HG03095 (cell line): Measurements from ENCODE around the gene TNFAIP3.

ENCODE experiments used
- ATAC-seq: cut with Tn5 transposase; IDR thresholded peaks from one replicate; pipeline ENCODE4 v1.9.1; 2021; ENCODE audit warnings: moderate library complexity; ENCODE audit not compliant: unreplicated experiment

TNFAIP3 gene

DNA sequence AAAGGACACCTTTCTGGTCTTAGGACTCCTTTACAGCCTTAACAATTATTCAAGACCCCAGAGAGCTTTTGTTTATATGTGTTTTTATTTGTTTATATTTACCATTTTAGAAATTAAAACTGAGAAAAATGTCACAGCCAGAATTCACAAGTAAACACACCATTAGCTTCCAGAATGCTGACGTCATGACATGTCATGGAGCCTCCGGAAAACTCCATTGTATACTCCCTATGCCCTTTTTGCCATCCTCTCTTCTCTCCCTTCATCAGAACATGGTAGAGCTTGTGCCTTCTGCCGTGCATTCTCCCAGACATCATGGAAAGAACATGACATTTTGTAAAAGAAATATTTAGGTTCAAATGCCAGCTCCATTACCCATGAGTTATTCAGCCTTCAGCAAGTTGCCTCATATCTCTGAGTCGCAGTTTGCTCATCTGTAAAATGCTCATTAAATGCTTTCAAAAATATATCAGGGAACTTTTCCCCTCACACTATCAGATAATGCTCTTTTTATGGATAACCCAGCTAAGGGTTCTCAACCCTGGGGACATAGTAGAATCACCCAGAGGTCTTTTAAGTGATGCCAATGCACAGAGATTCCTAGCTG is 27.8 kb downstream of the TNFAIP3 start:
- ATAC-seq: no peak

DNA sequence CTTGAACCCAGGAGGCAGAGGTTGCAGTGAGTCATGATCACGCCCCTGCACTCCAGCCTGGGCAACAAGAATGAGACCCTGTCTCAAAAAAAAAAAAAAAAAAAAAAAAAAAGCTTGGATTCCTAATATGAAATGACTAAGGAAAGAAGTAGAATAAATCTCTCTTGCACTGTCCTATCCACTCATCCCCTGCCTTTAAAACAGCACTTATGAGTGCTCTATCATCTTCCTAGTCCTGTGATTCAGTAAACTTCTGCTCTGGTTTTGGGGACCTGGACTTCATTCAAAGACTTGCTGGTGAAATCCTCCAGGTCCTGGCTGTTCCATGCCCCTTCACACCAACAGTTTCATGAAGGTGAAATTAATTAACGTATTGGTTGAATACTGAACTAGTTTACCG is 29.6 kb downstream of the TNFAIP3 start:
- ATAC-seq: no peak

DNA sequence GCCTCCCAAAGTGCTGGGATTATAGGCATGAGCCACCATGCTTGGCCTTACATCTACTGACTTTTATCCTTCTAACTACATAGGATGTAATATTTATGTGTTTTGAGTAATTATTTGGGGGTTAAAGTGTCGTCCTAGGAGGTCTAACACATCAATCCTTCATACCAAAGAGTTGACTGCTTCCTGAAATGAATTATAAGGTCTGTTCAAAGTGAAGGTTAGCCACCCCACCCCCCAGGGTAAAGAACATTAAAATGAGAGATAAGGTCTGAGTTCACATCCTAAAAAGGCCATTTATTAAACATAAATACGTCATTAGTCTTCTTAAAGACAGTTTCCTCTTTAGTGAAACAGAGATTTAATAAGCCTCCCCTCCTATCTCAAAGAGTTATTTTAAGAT is 33.8 kb downstream of the TNFAIP3 start:
- ATAC-seq: no peak

DNA sequence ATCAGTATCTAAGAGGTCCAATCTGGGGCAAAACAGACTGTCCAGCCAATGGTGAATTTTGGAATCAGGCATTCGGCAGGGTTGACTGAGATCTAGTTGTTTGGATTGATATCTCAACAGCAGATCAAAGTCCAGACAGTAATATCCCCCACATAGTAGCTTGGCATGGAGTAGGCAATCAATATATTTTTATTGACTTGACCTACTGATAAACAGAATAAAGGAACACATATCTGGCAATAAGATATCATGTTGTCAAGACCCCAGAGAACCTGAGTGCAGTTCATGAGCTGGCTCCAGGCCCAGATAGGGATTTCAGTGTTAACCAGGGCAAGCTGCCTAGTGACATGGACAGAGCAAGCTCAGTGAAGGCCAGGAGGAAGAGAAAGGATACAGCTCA is 34.4 kb downstream of the TNFAIP3 start:
- ATAC-seq: no peak

DNA sequence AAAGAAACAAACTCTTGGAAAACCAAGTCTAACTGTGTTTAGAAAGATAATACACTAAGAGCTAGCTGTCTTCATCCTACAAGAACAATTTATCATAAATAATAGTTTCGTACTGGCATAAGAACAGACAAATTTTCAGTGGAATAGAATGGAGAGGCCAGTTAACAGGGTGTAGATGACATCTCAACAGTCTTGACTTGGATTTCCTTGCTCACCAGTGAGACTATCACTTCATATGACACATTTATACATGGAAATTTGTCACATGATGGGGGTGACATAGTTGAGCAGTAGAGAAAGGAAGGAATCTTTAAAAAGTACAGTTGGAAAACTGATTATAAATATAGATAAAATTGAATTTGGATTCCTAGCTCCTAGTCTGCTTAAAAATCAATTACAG is 35.6 kb downstream of the TNFAIP3 start:
- no peak for ATAC-seq

DNA sequence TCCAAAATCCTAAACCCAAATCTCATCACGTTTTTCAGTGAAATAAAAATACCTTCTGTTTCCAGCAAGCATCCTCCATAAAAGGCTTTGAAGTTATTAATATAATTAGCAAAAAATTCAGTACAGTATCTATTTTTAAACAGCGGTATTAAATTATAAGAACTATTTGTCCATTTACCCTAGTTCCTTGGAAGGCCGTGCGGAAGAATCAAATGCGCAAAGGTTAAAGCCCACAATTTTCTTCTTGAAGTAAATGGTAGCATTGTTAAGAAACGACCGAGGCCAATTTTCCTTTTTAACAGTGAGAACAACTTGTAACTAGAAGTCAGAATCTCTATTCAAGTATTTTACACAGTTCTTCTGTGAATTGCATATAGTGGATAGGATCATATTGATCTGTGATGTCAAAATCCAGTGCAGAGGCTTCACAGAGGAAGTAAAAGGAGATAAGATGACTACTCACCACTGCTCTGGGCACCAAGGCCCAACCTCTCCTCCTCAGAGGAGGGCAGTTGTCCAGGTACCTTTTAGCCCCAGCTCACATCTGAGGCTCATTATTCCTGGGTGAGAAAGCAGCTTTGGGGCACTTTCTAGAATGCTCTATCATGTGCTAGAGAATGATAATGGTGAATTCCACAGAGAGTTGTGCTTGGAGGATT is 36.3 kb downstream of the TNFAIP3 start:
- ATAC-seq: no peak

DNA sequence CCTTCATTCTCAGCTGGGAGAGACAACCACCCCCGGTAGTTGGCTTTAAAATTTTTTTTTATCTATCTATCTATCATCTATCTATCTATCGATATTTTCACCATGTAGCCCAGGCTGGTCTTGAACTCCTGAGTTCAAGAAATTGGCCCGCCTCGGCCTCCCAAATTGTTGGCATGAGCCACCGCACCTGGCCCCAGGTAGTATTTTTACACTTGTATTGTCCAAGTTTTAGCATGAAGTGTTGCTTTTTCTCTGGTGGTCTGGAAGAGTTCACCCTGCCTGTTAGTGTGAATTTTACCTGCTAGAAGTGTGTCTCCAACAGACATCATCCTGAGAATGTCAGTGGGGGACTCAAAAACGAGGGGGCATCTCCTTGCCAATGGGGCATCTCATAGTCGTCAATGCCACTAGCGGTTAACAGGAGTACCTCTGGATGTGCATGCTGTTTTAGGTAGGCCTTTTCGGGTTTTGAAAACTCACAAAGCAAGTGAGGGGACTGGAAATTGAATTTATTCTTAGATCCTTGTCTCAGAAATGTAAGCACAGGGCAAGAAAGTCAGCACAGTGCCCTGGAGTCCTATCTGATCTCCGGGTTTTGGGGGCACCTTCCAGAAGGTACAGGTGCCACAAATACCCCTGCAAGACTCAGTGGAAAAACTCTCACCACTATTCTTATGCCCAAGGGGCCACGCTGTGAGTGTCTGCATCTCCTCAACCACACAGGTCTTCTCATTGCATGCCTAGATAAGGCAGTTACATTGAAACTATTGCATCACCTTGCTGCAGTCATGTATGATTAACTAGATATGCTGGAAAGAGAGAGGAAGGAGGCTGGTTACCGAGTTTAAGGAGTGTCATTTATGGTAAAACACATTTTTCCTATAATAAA is 37.1 kb downstream of the TNFAIP3 start:
- ATAC-seq: peak; percentile 76

DNA sequence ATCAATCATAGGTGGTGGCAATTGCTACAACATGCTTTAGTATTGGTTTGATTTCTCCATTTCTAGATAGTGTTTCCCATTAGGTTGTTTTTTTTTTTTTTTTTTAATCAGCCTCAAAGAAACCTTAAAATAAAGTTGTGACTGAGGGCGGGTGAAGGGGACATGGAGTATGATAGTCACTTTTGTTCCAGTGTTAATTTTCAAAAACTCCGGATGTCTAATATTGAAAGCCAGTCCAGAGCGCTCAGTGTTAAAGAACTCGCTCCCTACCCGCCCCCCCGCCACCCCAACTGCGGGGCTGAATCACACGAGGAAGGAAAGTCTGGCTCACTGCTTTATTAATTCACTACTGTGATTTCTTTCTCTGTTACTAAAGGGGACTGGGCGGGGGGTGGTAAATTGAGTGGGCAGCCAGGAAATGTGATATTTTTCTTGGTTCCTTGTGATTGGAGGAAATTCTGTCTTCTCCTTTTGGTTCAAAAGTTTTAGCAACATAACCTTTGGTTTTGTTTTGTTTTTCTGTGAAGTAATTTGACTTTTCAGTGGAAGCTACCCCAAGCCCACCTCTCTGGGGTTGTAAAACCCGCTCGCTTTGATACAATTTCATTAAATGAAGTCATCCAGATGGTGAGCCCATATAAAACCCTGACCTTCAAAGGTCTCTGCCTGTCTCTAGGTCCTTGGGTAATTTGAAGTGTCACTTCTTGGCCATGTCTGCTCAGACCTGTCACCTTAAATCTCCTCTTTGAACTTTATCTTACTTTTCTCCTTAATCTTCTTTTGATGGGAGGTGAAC is 38.0 kb downstream of the TNFAIP3 start:
- peak; percentile 34 for ATAC-seq

DNA sequence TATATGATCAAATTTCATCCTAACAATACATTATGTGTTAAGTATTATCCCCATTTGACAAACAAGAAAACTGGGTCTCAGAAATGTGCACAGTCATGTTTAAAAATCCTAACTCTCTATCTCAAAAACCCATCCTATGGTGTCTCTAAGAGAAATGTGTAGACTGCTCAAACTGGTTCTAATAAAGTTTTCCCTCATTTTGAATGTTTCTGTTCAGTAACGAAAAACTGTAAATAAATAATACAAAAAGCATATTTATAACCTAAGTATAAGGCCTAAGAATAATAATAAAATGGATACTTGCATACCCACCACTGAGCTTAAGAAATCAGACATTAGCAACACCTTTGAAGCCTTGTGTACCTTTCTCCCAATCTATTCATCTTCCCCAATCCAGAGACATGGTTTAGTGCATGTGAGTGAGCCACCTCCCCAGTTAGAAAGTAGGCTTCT is 39.0 kb downstream of the TNFAIP3 start:
- ATAC-seq: no peak

DNA sequence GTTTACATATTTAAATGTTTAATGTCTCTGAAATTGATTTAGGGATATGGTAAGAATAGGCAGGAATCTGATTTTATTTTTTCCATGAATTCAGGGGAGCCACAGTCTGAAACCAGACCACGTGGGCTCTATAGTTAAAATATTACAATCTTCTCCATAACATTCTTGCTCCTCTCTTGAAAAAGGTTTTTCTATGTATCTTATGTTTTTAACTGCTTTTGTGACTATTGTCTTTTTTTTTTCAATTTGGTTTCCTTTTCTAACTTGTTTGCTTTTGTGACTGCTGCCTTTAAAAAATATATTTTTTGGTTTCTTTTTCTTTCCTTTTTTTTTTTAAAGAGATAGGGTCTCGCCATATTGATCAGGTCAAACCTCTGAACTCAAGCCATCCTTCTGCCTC is 40.1 kb downstream of the TNFAIP3 start:
- ATAC-seq: no peak

DNA sequence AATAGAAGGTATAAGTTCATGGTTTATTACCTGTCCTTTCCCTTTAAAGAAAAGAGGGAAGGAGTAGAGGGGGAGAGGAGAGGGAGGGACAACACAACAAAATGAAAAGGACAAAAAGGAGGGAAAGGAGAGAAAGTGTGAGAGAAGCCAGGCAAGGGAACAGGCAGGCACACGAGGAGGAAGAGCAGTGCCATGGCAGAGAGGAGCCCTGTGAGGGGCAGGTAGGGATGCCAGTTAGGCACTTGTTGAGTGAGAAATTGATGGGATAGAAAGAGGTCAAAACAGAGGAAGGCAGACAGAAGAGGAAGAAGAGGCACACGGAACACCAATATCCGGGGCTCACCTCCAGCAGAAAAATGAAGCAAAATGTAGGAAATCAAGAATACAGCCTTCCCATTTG is 42.5 kb downstream of the TNFAIP3 start:
- ATAC-seq: no peak

DNA sequence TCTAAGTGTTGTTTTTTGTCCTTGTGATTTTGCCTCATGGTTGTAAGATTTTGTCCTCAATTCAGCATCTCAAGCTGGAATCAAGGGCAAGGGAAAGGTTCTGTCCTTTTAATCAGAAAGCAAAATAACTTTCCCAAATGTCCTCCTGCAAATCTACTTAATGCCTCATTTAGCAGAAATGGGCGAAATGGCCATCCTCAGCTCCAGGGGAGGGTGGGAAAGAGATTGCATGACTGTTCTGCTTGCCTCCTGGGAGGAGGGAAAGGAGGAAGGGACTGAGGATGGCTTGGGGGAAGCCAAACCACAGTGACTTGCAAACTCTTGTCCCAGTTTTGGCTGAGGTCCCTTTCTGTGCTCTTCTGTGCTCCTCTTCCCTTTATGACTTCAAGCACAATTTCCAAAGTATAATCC is 43.4 kb downstream of the TNFAIP3 start:
- ATAC-seq: no peak

DNA sequence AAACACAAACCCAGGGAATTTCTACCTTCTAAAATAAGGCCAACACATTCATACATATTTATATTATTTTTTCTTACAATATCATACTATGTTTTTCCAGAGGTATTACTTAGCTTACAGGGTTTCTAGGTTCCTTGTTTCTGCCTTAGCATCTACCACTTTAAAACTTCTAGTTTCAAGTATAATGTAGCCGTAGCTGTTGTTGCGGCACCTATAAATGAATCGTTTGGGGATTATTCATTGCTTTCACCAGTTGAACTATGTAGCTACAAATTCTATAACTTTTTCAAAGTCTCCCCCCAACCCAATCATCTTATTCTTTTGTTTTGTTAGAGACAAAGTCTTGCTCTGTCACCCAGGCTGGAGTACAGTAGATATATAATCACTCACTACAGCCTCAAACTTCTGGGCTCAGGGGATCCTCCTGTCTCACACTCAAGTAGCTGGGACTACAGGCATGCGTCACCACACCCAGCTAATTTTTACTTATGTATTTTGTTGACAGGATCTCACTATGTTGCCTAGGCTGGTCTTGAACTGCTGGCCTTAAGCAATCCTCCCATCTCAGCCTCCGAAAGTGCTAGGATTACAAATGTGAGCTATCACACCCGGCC is 43.9 kb downstream of the TNFAIP3 start:
- no peak for ATAC-seq

DNA sequence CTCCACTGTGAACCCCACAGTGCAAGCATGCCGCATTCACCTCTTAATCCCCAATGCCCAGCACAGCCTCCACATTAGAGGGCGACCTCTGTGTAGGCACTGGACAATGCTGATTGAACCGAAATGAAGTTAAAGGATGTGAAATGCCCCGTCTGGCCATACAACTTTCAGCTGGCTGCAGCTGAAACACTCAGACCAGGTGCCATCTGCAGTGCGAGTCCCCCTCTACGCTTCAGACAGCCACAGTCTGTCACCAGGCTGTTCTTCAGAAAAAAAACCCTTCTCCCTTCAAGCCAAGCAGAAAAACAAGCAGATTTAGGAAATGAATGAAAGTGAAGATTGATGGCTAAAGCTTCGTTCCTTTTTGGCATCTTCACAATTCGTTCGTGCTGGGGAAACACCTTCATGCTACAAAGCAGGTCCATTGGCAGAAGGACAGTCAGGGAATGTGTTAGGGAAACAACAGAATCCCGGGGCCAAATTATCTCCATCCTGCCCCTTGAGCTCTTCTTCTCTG is 44.7 kb downstream of the TNFAIP3 start:
- ATAC-seq: peak; percentile 38

DNA sequence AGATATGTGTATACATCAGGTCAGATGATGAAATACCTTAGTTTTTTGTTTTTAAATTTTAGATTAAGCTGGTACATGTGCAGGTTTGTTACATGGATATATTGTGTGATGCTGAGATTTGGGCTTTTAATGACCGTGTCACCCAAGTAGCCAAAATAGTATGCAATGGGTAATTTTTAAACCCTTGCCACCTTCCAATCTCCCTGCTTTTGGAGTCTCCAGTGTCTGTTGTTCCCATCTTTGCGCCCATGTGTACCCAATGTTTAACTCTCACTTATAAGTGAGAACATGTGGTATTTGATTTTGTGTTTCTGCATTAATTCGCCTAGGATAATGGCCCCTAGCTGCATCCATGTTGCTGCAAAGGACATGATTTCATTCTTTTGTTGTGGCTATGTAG is 45.8 kb downstream of the TNFAIP3 start:
- no peak for ATAC-seq

DNA sequence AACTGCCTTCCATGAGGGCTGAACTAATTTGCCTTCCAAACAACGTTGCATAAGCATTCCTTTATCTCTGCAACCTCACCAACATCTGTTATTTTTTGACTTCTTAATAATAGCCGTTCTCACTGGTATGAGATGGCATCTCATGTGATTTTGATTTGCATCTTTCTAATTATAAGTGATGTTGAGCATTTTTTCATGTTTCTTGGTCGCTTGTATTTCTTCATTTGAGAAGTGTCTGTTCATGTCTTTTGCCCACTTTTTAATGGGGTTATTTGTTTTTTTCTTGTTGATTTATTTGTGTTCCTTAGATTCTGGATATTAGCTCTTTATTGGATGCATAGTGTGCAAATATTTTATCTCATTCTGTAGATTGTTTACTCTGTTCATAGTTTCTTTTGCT is 46.4 kb downstream of the TNFAIP3 start:
- ATAC-seq: no peak

DNA sequence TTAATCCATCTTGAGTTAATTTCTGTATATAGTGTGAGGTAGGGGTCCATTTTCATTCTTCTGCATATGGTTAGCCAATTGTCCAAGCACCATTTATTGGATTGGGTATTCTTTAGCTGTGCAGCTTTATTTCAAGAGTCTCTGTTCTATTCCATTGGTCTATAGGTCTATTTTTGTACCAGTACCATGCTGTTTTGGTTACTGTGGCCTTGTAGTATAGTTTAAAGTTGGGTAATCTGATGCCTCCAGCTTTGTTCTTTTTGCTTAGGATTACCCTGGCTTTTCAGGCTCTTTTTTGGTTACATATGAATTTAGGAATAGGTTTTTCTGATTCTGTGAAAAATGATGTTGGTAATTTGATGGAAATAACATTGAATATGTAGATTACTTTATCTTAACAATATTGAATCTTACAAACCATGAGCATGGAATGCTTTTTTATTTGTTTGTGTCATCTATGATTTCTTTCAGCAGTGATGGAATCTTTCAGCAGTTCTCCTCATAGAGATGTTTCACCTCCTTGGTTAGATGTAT is 47.0 kb downstream of the TNFAIP3 start:
- ATAC-seq: no peak

DNA sequence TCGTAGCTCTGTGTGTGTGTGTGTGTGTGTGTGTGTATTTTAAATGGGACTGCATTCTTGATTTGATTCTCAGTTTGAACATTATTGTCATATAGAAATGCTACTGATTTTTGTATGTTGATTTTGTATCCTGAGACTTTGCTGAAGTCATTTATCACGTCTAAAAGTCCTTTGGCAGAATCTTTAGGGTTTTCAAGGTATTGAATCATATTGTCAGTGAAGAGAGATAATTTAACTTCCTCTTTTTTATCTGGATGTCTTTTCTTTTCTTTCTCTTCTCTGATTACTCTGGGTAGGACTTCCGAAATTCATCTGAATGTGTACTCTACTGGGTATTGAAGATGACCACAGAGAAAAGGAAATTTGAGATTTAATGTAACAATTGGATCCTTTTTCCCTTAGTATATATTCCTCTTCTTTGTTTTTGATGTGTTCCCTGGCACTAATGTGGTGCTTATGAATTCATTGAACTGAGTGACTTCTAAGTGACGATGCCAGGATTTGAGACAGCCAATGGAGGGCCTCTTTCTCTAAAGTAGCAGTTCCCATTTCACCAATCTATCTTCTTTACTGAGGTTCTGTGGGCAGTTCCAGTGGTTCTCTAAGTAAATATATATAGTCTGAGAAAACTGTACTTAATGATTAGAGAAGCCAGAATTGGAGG is 47.6 kb downstream of the TNFAIP3 start:
- ATAC-seq: no peak

DNA sequence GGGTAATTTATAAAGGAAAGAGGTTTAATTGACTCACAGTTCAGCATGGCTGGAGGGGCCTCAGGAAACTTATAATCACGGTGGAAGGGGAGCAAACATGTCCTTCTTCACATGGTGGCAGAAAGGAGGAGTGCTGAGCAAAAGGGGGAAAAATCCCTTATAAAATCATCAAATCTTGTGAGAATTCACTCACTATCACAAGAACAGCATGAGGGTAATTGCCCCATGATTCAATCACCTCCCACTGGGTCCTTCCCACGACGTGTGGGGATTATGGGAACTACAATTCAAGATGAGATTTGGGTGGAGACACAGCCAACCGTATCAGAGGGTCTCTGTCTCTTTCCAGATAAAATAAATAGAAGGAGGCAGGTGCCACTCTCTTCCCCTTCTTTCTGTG is 48.7 kb downstream of the TNFAIP3 start:
- ATAC-seq: no peak
